ENCODE measurements around the gene TMUB2. TPM values are rescaled to one million over a fixed set of nuclear protein-coding genes. Genes with fewer than 3 reads are reported as not detected.

Gene TMUB2
- total and polyA plus RNA-seq, 2 of the 13 experiments (the other 11 are each of a cell fraction or from before 2014, with no cell fraction given) = 26.9 to 50.8 TPM

GRCh38 chr17:44177640-44178039, 9.1 kb upstream of the TMUB2 start:
- H3K36me3 ChIP-seq (replicated peaks in 1 of 2; ENCODE audit: control insufficient read depth in 1 of 2, insufficient read depth in 2 of 2, low read length in 2 of 2) = peaks cover 3 to 25% of the 10 kb centered on the region in 2 experiments
- CTCF ChIA-PET (ENCODE audit: low intra/inter-chr PET ratio, low total read pairs) = no interaction called here
- no peak overlapping the region for H3K9ac ChIP-seq (ENCODE audit: insufficient read depth, low read depth, low read length)
- intact Hi-C loops (cut with micrococcal nuclease; ENCODE audit: unreplicated experiment) = no loop called here
- H3K79me2 ChIP-seq (ENCODE audit: insufficient read depth, low read length) = no peaks in the 10 kb centered on the region
- H3K9me3 ChIP-seq (ENCODE audit: low read length) = no peaks in the 10 kb centered on the region
- TF ChIP-seq ATF2 (CRISPR knock-in tag; IDR thresholded peaks at IDR 0.05) (no peak), ZNF556 (CRISPR knock-in tag; IDR thresholded peaks at IDR 0.05; ENCODE audit: borderline replicate concordance) (no peak), POGZ (CRISPR knock-in tag; IDR thresholded peaks at IDR 0.05) (no peak), KMT2B (CRISPR knock-in tag; IDR thresholded peaks at IDR 0.05) (no peak), ZNF576 (CRISPR knock-in tag; IDR thresholded peaks at IDR 0.05) (no peak), MTF2 (CRISPR knock-in tag; IDR thresholded peaks at IDR 0.05; ENCODE audit: borderline replicate concordance) (no peak), ZNF776 (CRISPR knock-in tag; IDR thresholded peaks at IDR 0.05) (no peak)
- H3K4me3 ChIP-seq (replicated peaks in 1 of 3; ENCODE audit: insufficient read depth in 1 of 3, low read depth in 2 of 3, low read length in 3 of 3) = no peak overlapping the region
- no peak overlapping the region for H3K27ac ChIP-seq (ENCODE audit: extremely low read length, insufficient read depth, low read length)
- ATAC-seq = no peak
- H2AFZ ChIP-seq (ENCODE audit: low read length) = no peak overlapping the region
- H3K4me2 ChIP-seq (ENCODE audit: low read depth, low read length) = no peak overlapping the region
- H3K27me3 ChIP-seq (ENCODE audit: control insufficient read depth in 1 of 2, insufficient read depth in 2 of 2, low read length in 2 of 2) = no peaks in the 10 kb centered on the region
- FAIRE-seq = no peak
- peaks cover 13% of the 10 kb centered on the region for H3K4me1 ChIP-seq (ENCODE audit: insufficient read depth, low read length)
- no peaks in the 10 kb centered on the region for H4K20me1 ChIP-seq (ENCODE audit: insufficient read depth, low read length)
- WGBS (ENCODE audit: low lambda C conversion rate) = 93% methylated on average over 4 of the region's 4 CpGs
- POLR2A ChIA-PET = no interaction called here
- BruUV-seq (replicated peaks) = no TSS peak
- no peak for DNase-seq (ENCODE audit: low spot score)
- in situ Hi-C loops (cut with HindIII; ENCODE audit: extremely low pct_ligation_motif_present, low pct_unique_long_range_greater_than_20kb) = no loop called here

- Histone ChIP-seq H3K9ac (ENCODE audit: insufficient read depth, low read depth, low read length) (no peak overlapping the region), H3K27me3 (ENCODE audit: control insufficient read depth in 1 of 2, insufficient read depth in 2 of 2, low read length in 2 of 2) (no peaks in the 10 kb centered on the region), H3K27ac (ENCODE audit: extremely low read length, insufficient read depth, low read length) (no peak overlapping the region), H3K9me3 (ENCODE audit: low read length) (no peaks in the 10 kb centered on the region), H4K20me1 (ENCODE audit: insufficient read depth, low read length) (no peaks in the 10 kb centered on the region; the same call in 1 of the 2 replicates), H3K4me2 (ENCODE audit: low read depth, low read length) (no peak overlapping the region), H3K79me2 (ENCODE audit: insufficient read depth, low read length) (no peaks in the 10 kb centered on the region), H3K4me3 (replicated peaks in 1 of 3; ENCODE audit: insufficient read depth in 1 of 3, low read depth in 2 of 3, low read length in 3 of 3) (no peak overlapping the region), H2AFZ (ENCODE audit: low read length) (no peak overlapping the region), H3K36me3 (replicated peaks in 1 of 2; ENCODE audit: control insufficient read depth in 1 of 2, insufficient read depth in 2 of 2, low read length in 2 of 2) (peaks cover 5 to 28% of the 10 kb centered on the region in 2 experiments), H3K4me1 (ENCODE audit: insufficient read depth, low read length) (peaks cover 18% of the 10 kb centered on the region)
- FAIRE-seq (no peak), ATAC-seq (no peak; the same call in 1 of the 3 replicates), DNase-seq (ENCODE audit: low spot score) (no peak)
- ChIA-PET CTCF (ENCODE audit: low intra/inter-chr PET ratio, low total read pairs) (no interaction called here), POLR2A (no interaction called here)
- 95% methylated on average over 4 of the region's 14 CpGs for WGBS (ENCODE audit: low lambda C conversion rate)
- intact Hi-C loops (cut with micrococcal nuclease; ENCODE audit: unreplicated experiment) (no loop called here), in situ Hi-C loops (cut with HindIII; ENCODE audit: extremely low pct_ligation_motif_present, low pct_unique_long_range_greater_than_20kb) (no loop called here)
- BruUV-seq (replicated peaks) = no TSS peak
- no peak for TF ChIP-seq ZNF350 (CRISPR knock-in tag; IDR thresholded peaks at IDR 0.05; ENCODE audit: borderline replicate concordance, low read depth)
- no peak for TF ChIP-seq SIN3B (IDR thresholded peaks at IDR 0.05; ENCODE audit: low read length)
- no peak for TF ChIP-seq PAF1 (CRISPR knock-in tag; IDR thresholded peaks at IDR 0.05)
- peak; percentile 44; the same call in 1 of the 2 replicates for TF ChIP-seq RBFOX2 (IDR thresholded peaks at IDR 0.05; ENCODE audit: low read depth, low read length)
- peak; percentile 29 for TF ChIP-seq AGO2 (optimal IDR thresholded peaks at IDR 0.05; ENCODE audit: low read depth, low read length)
Measured at GRCh38 chr17:44178133-44178532, 8.6 kb upstream of the TMUB2 start.

All from HepG2 (cell line).